IPS DF 19.7 (cell line): ENCODE results near the gene GMIP.
"Not testable (repeated sequence)": the region's sequence is repeated elsewhere in the genome, so short reads cannot be mapped to it uniquely, and the experiment has no call there.

Experiments used
- DNase-seq: peaks from one replicate; pipeline ENCODE4 v3.0.0-alpha.2; 2013; ENCODE audit warnings: low read depth, low spot score

GMIP gene, protein sequence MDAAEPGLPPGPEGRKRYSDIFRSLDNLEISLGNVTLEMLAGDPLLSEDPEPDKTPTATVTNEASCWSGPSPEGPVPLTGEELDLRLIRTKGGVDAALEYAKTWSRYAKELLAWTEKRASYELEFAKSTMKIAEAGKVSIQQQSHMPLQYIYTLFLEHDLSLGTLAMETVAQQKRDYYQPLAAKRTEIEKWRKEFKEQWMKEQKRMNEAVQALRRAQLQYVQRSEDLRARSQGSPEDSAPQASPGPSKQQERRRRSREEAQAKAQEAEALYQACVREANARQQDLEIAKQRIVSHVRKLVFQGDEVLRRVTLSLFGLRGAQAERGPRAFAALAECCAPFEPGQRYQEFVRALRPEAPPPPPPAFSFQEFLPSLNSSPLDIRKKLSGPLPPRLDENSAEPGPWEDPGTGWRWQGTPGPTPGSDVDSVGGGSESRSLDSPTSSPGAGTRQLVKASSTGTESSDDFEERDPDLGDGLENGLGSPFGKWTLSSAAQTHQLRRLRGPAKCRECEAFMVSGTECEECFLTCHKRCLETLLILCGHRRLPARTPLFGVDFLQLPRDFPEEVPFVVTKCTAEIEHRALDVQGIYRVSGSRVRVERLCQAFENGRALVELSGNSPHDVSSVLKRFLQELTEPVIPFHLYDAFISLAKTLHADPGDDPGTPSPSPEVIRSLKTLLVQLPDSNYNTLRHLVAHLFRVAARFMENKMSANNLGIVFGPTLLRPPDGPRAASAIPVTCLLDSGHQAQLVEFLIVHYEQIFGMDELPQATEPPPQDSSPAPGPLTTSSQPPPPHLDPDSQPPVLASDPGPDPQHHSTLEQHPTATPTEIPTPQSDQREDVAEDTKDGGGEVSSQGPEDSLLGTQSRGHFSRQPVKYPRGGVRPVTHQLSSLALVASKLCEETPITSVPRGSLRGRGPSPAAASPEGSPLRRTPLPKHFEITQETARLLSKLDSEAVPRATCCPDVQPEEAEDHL

GRCh38 chr19:19643158-19644053 is at the start of gene GMIP:
Gene GMIP, minus strand, starts transcription at chr19:19643657. Its CDS starts 128 bp downstream, at chr19:19643529.
- DNase-seq = no peak

DNA sequence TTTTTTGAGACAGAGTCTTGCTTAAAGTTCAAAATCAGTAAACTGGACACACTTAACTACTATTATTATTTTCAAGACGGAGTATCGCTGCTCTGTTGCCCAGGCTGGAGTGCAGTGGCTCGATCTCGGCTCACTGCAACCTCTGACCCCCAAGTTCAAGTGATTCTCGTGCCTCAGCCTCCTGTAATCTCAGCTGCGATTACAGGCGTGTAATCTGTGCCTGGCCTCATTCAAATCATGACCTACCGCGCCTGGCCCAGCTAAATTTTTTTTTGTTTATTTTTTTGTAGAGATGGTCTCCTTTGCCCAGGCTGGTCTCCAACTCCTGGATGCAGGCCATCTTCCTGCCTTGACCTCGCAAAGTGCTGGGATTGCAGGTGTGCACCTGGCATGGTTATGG is 48.2 kb upstream of the GMIP start:
- no peak for DNase-seq

- DNase-seq = not testable (repeated sequence)
Observed at GRCh38 chr19:19689023-19689422, 45.6 kb upstream of the GMIP start.

DNA sequence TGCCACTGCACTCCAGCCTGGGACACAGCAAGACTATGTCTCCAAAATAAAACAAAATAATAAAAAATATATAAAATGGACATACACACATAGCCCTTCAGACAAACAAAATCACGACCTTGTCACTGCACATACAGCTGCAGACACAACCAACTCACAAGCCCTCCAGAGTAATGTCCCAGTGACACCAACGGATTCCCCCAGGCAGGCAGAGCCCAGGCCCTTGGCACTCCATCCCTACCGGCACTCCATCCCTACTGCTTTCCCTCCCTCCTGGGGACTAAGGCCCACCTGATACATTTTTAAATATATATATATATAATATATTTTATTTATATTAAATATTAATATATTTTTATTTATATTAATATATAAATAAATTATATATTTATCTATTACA is 43.6 kb upstream of the GMIP start:
- DNase-seq = no peak

- no peak for DNase-seq
Observed at GRCh38 chr19:19686580-19686979, 43.1 kb upstream of the GMIP start.

DNA sequence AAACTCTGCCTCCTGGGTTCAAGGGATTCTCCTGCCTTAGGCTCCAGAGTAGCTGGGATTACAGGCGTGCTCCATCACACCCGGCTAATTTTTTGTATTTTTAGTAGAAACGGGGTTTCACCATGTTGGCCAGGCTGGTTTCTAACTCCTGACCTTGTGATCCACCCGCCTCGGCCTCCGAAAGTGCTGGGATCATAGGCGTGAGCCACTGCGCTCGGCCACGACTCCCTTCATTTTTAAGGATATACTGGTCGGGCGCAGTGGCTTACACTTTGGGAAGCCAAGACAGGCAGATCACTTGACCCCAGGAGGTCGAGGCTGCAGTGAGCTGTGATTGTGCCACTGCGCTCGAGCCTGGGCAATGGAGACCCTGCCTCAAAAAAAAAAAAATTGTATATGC is 42.7 kb upstream of the GMIP start:
- not testable (repeated sequence) for DNase-seq

GRCh38 chr19:19679176-19680073 is 36.0 kb upstream of the GMIP start:
- no peak for DNase-seq

DNA sequence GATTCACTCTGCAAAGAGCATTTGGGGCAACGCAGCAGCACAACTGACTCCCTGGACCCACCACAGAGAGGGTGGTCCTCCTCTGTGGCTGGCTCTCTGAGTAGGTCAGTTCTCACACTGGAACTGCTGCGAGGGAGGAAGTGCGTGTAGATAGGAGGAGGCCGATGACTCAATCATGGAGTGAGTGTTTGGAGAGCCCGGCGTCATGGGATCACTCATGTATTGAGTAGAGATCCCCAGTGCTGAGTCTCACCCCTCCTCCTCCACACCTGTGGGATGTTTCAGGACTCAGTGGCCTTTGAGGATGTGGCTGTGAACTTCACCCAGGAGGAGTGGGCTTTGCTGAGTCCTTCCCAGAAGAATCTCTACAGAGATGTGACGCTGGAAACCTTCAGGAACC is 34.1 kb upstream of the GMIP start:
- DNase-seq = no peak

DNA sequence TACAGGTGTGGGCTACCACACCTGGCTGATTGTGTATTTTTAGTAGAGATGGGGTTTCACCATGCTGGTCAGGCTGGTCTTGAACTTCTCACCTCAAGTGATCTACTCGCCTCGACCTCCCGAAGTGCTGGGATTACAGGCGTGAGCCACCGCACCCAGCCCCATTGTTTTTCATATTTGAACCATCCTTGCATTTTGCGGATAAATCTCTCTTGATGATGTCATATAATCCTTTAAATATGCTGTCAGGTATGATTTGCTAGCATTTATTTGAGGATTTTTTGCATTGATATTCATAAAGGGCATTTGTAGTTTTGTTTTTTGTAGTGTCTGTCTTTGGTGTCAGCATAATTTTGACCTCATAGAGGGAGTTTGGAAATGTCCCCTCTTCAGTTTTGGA is 30.9 kb upstream of the GMIP start:
- DNase-seq = no peak

DNA sequence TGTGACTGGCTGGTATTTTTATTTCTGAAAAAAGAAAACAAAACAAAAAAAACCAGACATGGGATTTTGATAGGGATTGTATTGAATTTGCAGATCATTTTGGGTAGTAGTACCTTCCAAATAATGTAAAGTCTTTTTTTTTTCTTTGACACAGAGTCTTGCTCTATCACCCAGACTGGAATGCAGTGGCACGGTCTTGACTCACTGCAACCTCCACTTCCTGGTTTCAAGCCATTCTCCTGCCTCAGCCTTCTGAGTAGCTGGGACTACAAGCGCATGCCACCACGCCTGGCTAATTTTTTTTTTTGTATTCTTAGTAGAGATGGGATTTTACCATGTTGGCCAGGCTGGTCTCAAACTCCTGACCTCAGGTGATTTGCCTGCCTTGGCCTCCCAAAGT is 29.4 kb upstream of the GMIP start:
- DNase-seq = no peak

GRCh38 chr19:19670070-19670551 is 26.7 kb upstream of the GMIP start:
- peak; percentile 45 for DNase-seq

- peak; percentile 94 for DNase-seq
Observed at GRCh38 chr19:19668230-19669012, 25.0 kb upstream of the GMIP start, which contains the start of gene ZNF101. Gene ZNF101, plus strand, starts transcription at chr19:19668839. Its CDS starts 125 bp downstream, at chr19:19668964.

DNA sequence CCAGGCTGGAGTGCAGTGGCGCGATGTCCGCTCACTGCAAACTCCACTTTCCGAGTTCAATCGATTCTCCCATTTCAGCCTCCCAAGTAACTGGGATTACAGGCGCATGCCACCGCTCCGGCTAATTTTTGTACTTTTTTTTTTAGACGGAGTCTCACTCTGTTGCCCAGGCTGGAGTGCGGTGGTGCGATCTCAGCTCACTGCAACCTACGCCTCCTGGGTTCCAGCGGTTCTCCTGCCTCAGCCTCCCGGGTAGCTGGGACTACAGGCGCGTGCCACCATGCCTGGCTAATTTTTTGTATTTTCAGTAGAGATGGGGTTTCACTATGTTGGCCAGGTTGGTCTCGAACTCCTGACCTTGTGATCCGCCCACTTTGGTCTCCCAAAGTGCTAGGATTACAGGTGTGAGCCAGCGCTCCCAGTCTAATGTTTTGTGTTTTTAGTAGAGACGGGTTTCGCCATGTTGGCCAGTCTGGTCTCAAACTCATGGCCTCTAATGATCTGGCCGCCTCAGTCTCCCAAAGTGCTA is 22.0 kb upstream of the GMIP start:
- DNase-seq = not testable (repeated sequence)

GRCh38 chr19:19663256-19664120 is 20.0 kb upstream of the GMIP start, which contains the start of gene ATP13A1:
Gene ATP13A1, minus strand, starts transcription at chr19:19663676. Its CDS starts 10 bp downstream, at chr19:19663666.
- DNase-seq = peak; percentile 89

GRCh38 chr19:19662871-19663255 is 19.4 kb upstream of the GMIP start:
- no peak for DNase-seq

GRCh38 chr19:19662344-19662743 is 18.9 kb upstream of the GMIP start:
- no peak for DNase-seq

GRCh38 chr19:19661675-19662251 is 18.3 kb upstream of the GMIP start:
- DNase-seq = no peak
